Measurements from ENCODE around the gene COL9A2.

DNA sequence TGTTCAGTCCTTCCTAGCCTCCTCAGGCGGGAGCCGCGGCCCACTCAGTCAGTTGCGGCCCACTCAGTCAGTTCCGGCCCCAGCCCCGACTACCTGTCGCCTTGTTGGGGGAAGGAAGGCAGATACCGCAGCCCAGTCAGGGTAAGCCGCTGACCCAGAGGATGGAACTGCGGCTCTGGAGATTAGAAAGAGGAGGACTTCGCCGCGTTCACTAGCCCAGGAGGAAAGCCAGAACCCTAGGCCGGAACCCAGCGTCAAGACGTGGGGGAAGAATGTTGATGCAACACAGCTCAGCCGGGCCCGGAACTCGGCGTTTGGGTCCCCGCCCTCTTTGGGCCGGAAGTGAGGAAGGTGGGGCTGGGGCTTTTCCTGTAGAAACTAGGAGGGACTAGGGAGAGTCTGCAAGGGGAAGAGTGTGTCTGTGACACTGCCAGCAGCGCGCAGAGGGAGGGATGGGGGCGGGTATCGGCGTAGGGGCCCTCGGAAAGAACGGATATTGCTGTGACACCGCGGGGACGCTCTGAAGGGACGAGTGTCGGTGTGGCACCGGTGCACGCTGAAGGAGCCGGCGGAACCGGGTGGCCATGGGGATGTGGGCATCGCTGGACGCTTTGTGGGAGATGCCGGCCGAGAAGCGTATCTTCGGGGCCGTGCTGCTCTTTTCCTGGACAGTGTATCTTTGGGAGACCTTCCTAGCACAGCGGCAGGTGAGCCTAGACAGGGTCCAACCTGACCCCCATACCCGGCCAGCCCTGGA lies 59.2 kb downstream of the COL9A2 start, which contains the start of gene ZMPSTE24:
- TF ChIP-seq EZH2 (IDR thresholded peaks at IDR 0.05; ENCODE audit: borderline replicate concordance, low read depth, low read length, severe bottlenecking) (no peak), POLR2A (IDR thresholded peaks at IDR 0.05; ENCODE audit: low read depth, low read length) (peak; percentile 88), MYC (IDR thresholded peaks at IDR 0.05; ENCODE audit: low read depth, low read length) (peak; percentile 82)
- TF ChIP-seq, protein P1, sequence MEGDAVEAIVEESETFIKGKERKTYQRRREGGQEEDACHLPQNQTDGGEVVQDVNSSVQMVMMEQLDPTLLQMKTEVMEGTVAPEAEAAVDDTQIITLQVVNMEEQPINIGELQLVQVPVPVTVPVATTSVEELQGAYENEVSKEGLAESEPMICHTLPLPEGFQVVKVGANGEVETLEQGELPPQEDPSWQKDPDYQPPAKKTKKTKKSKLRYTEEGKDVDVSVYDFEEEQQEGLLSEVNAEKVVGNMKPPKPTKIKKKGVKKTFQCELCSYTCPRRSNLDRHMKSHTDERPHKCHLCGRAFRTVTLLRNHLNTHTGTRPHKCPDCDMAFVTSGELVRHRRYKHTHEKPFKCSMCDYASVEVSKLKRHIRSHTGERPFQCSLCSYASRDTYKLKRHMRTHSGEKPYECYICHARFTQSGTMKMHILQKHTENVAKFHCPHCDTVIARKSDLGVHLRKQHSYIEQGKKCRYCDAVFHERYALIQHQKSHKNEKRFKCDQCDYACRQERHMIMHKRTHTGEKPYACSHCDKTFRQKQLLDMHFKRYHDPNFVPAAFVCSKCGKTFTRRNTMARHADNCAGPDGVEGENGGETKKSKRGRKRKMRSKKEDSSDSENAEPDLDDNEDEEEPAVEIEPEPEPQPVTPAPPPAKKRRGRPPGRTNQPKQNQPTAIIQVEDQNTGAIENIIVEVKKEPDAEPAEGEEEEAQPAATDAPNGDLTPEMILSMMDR (IDR thresholded peaks at IDR 0.05; ENCODE audit: extremely low read depth in 1 of 2, insufficient read depth in 1 of 2, low read depth in 1 of 2, low read length in 2 of 2), result no peak
